Effector CD8-positive, alpha-beta T cell (primary cell): Measurements from ENCODE around the gene HTRA1.

Experiments used
- DNase-seq: peaks from one replicate; lab custom pipeline; 2025; lab: John Stamatoyannopoulos, UW
- total RNA-seq, 4 experiments: gene quantifications; one replicate each; lab custom pipeline; 2026; lab: John Stamatoyannopoulos, UW

The HTRA1 gene
- 0 to 0.72 (median 0.31) reads per million in 4 experiments for total RNA-seq

DNA sequence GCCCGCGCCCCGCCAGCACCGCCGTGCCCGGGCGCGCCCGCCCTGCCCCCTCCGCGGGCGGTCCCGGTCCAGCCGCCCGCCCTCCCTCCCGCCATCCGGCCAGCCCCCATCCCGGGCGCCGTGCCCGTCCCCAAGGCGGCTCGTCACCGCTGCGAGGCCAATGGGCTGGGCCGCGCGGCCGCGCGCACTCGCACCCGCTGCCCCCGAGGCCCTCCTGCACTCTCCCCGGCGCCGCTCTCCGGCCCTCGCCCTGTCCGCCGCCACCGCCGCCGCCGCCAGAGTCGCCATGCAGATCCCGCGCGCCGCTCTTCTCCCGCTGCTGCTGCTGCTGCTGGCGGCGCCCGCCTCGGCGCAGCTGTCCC lies at the start of gene HTRA1:
Gene HTRA1 (plus strand): TSS at position 187 of the 362 bp plus-strand sequence. CDS start 100 bp downstream, at position 287.
- no peak for DNase-seq

GRCh38 chr10:122413327-122413726 lies 48.0 kb upstream of the HTRA1 start:
- no peak for DNase-seq

- DNase-seq, result no peak
These were observed 43.7 kb upstream of the HTRA1 start for GRCh38 chr10:122417667-122418066.

GRCh38 chr10:122419016-122419415 lies 42.3 kb upstream of the HTRA1 start:
- no peak for DNase-seq

- no peak for DNase-seq
These were observed 41.3 kb upstream of the HTRA1 start for GRCh38 chr10:122419876-122420623.

DNA sequence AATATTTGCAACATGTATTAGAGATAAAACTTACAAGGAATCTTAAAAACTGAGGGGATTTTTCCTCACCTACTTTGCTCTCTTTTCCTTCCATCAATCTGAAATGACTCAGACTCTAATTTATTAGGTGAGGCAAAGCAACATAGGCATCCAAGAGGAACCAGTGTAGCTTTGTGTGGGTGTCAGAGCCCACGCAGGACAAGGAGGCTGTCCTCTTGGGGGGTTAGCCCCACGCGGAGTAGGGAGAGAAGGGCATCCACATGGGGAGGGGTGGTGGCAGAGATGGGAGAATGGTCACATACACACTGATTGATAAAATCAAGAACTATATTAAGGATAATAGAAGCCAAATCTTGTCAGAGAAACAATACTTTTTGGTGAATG lies 40.7 kb upstream of the HTRA1 start:
- no peak for DNase-seq

- DNase-seq, result no peak
These were observed 40.2 kb upstream of the HTRA1 start for GRCh38 chr10:122421054-122421625.

- DNase-seq, result no peak
These were observed 39.6 kb upstream of the HTRA1 start for GRCh38 chr10:122421742-122422141.

DNA sequence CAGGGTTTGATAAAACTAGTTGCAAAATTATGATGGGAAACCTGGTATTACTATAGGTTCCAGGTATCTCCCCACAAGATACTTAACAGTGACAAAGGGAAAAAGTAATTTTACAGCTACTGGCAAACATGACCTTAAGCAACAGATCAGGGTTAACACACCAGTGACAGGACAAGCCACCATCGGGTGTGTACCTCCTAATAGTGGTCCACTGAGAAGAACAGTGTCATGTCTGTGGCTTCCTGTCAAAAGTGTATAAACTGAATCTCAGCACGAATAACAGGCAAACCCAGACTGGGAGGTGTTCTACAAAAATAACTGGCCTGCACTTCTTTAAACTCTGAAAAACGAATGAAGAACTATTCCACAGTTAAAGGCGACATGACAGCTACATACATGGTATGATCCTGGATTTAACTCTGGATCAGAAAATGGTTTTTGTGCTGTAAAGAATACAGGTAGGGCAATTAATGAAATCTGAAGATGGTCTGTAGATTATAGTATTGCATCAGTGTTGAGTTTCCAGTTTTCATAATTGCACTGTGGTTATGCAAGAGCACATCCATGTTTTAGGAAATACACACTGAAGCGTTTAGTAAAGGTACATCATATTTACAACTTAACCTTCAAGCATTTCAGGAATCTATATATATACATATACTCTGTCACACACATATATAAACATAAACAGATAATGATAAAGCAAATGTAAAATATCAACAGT lies 38.9 kb upstream of the HTRA1 start:
- DNase-seq, result no peak

DNA sequence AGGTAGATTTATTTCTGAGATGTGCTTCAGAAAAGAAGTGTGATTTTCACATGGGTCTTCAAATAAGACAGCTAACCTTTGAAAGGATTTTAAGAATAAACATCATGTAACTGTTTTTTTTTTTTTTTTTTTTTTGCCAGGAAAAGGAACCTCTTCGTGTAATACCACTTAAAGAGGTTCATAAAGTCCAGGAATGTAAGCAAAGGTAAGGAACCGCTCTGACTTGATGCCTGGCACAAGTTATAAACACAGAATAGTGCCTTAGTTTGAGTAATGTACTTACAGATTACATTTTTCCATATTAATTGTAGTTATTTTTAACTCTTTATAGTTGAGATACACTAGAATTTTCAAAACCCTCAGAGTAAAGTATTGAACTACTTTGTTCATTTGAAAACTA lies 37.3 kb upstream of the HTRA1 start:
- DNase-seq, result no peak

- no peak for DNase-seq
These were observed 34.5 kb upstream of the HTRA1 start for GRCh38 chr10:122426829-122427228.

DNA sequence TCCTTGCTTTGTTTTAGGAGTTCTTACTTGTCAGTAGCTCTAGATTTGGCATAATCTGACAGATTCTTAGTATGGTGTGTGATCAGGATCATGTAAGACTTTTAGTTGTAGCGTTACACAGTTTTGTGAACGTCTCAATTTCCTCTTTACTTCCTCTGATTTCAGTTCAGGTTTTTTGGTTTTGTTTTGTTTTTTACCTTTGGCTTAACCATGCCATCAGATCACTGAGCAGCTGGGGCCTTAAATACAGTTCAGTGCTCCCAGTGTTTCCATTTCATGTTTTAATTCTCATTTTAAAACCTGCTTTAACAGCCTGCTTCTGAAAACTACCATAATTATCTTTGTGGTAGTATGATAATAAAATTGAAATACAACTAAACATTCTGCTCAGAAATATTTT lies 34.1 kb upstream of the HTRA1 start:
- DNase-seq, result no peak

DNA sequence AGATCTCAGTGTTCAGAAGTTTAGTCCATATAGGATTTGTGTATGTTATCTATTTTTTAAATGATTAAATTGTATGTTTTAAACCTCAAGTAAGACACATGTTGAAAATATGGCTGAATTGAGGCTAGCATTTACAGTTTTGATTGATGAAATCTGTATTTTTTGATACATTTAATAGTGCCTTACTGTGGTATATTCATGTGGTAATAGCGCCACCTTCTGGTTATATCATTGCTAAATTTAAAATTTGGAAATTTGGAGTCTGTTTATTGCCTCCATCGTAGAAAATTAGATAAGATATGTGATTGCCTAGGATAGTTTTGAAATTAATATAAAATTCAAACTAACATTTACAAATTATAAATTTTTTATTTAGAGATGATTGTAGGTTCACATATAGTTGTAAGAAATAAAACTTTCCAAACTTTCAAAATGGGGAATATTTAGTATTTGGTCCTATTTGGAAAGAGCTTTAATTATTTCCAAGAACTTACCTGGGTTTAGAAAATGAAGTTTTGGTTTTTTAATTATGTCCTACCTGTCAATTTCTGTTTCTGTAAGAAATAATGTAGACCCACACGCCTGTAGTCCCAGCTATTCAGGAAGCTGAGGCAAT lies 26.0 kb upstream of the HTRA1 start:
- no peak for DNase-seq

- no peak for DNase-seq
These were observed 19.4 kb upstream of the HTRA1 start for GRCh38 chr10:122441961-122442360.

GRCh38 chr10:122445469-122445868 lies 15.9 kb upstream of the HTRA1 start:
- no peak for DNase-seq

DNA sequence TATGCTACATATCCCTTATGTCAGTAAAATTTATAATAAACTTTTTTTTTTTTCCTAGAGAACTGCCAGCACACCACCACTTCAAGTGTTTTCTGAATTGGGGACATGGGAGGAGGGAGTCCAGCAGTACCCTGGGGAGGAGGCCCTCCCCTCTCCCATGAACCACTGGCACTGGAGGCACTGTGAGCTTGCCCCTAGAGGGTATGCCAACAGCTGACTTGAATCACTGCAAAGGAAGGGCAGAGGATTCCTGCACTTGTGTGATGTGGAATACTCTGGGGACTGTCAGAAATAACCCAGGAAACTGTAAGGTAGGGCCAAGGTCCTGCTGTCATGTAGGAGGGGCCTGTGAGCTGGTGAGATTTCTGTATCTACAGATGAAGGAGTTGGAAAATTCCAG lies 15.4 kb upstream of the HTRA1 start:
- no peak for DNase-seq

DNA sequence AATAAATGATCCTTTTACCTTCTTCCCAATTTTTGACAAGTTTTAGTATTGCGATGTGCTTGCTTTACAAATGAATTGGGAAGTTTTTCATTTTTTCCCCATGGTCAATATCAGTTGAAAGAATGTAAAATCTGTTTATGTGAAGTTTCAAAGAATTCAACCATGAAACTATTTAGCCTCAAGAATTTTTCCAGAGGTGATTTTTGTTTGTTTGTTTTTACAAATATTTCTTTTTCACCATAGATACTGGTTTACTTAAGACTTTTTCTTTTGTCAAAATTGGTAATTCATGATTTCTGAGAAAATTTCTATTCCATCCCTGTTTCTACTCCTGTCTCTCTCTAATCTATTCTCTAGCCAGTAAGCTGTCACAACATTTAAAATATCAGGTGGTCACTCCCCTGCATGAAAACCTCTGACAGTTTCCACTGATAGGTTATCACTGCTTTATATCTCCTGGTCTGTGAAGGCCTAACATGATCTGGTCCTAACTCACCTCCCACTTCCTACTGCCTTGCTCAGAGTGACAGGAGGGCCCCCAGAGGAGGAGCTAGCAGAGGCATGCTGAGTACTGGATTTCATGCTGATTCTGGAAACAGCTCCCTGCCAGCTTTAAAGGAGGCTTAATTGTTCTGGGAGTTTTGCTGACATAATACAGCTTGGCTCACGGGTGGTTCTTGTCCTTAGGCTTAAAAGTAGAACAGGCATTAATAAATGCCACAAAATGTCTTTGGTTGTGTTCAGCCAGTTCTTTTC lies 14.5 kb upstream of the HTRA1 start:
- no peak for DNase-seq

GRCh38 chr10:122448600-122448999 lies 12.8 kb upstream of the HTRA1 start:
- no peak for DNase-seq

DNA sequence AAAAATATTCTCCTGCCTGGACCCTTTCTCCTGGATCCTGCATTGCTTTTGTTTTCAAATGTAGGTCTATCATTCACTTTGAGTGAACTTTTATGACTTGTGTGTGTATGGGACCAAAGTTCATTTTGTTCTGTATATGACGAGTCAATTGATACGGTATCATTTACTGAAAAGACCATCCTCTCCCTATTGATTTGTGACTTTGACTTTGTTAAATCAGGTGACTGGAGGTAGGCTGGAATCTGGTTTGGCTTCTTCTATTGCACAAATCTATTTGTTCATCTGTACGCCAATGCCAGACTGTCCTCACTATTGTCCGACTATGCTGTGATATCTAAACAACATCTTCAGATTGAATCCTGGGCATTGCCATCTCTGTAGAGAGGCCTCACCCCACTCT lies 12.2 kb upstream of the HTRA1 start:
- no peak for DNase-seq

DNA sequence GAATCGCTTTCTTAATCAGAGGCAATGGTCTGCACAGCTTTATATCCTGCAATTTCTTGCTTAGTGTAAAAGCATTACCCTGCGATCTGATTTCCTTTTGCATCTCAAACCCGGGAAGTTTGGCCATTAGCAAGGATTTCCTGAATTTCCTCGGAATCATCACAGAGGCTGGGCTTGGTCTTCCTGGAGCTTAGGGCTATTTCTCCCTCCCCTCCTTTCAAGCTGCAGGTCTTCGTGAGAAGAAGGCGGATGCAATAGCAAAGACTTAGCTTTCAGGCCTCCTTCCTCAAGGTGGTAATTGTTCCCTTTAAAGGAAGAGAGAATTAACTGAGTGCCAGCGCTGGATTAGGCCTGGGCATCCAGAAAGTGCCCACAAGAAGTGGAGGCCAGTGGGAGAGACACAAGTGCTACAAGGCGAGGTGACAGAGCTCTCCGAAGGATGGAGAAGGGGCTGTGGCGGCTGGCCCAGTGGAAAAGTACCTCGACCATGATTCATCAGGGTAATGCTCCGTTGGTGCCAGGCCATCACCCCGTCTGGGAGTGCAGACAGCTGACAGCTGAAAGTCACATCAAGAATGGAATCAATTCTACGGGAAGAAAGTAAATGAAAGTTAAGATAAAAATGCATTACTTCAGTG lies 10.9 kb upstream of the HTRA1 start:
- no peak for DNase-seq

GRCh38 chr10:122454071-122454470 lies 7.3 kb upstream of the HTRA1 start:
- no peak for DNase-seq
